H9 (cell line): Measurements from ENCODE around the gene PIGL. TPM values are rescaled to one million over a fixed set of nuclear protein-coding genes. Genes with fewer than 3 reads are reported as not detected.
"Not testable (repeated sequence)": the region's sequence is repeated elsewhere in the genome, so short reads cannot be mapped to it uniquely, and the experiment has no call there.

ENCODE experiments used
- DNase-seq: peaks from one replicate; pipeline ENCODE4 v3.0.0-alpha.2; 2017
- H2AFZ ChIP-seq: one replicate; pipeline ENCODE4 v1.6.1; 2013; ENCODE audit warnings: mild to moderate bottlenecking, low read length, control low read depth, moderate library complexity
- H2AK5ac ChIP-seq: 2 replicates; pipeline ENCODE4 v1.6.1; 2013; ENCODE audit warnings: low read length, control low read depth, mixed read lengths; ENCODE audit not compliant: insufficient read length
- H2BK120ac ChIP-seq: one replicate; pipeline ENCODE4 v1.6.1; 2013; ENCODE audit warnings: low read depth, mild to moderate bottlenecking, low read length, control low read depth, inconsistent platforms; ENCODE audit not compliant: poor library complexity, severe bottlenecking
- H2BK12ac ChIP-seq: 2 replicates; pipeline ENCODE4 v1.6.1; 2013; ENCODE audit warnings: low read length, control low read depth, mixed read lengths, low read depth; ENCODE audit not compliant: insufficient read length
- H2BK15ac ChIP-seq: 2 replicates; pipeline ENCODE4 v1.6.1; 2013; ENCODE audit warnings: low read depth, low read length, control low read depth
- H2BK20ac ChIP-seq: one replicate; pipeline ENCODE4 v1.6.1; 2013; ENCODE audit warnings: low read depth, mild to moderate bottlenecking, low read length, control low read depth, inconsistent platforms; ENCODE audit not compliant: poor library complexity, severe bottlenecking
- H2BK5ac ChIP-seq: 2 replicates; pipeline ENCODE4 v1.6.1; 2013; ENCODE audit warnings: low read length, control low read depth, mixed read lengths; ENCODE audit not compliant: insufficient read length
- H3K14ac ChIP-seq: 2 replicates; pipeline ENCODE4 v1.6.1; 2013; ENCODE audit warnings: low read length, control low read depth; ENCODE audit not compliant: insufficient read depth
- H3K18ac ChIP-seq: 2 replicates; pipeline ENCODE4 v1.6.1; 2013; ENCODE audit warnings: low read depth, mild to moderate bottlenecking, mixed read lengths, low read length, control low read depth; ENCODE audit not compliant: insufficient read length
- H3K23ac ChIP-seq: 2 replicates; pipeline ENCODE4 v1.6.1; 2013; ENCODE audit warnings: low read length, control low read depth, mixed read lengths, low read depth; ENCODE audit not compliant: insufficient read length
- H3K23me2 ChIP-seq: 2 replicates; pipeline ENCODE4 v1.6.1; 2013; ENCODE audit warnings: low read depth, mild to moderate bottlenecking, mixed read lengths, low read length, control low read depth; ENCODE audit not compliant: insufficient read length, poor library complexity, severe bottlenecking
- H3K27ac ChIP-seq: 2 replicates; pipeline ENCODE4 v1.5.1; 2013; ENCODE audit warnings: low read length, control low read depth, mixed read lengths, low read depth; ENCODE audit not compliant: insufficient read length
- H3K27me3 ChIP-seq: 2 replicates; pipeline ENCODE4 v1.6.1; 2013; ENCODE audit warnings: low read length, control low read depth, inconsistent platforms; ENCODE audit not compliant: insufficient read depth
- H3K4ac ChIP-seq: 2 replicates; pipeline ENCODE4 v1.6.1; 2013; ENCODE audit warnings: low read depth, mild to moderate bottlenecking, control low read depth, inconsistent platforms, low read length, moderate library complexity
- H3K4me1 ChIP-seq: 2 replicates; pipeline ENCODE4 v1.6.1; 2013; ENCODE audit warnings: low read length, control low read depth, inconsistent platforms; ENCODE audit not compliant: insufficient read depth
- H3K4me2 ChIP-seq: 2 replicates; pipeline ENCODE4 v1.6.1; 2013; ENCODE audit warnings: low read length, control low read depth, mixed read lengths; ENCODE audit not compliant: insufficient read length, insufficient read depth
- H3K56ac ChIP-seq: 2 replicates; pipeline ENCODE4 v1.6.1; 2013; ENCODE audit warnings: low read depth, mild to moderate bottlenecking, mixed read lengths, low read length, control low read depth; ENCODE audit not compliant: insufficient read length
- H3K79me1 ChIP-seq: 2 replicates; pipeline ENCODE4 v1.6.1; 2013; ENCODE audit warnings: low read depth, mild to moderate bottlenecking, moderate library complexity, low read length, control low read depth, inconsistent platforms; ENCODE audit not compliant: insufficient read depth, poor library complexity, severe bottlenecking
- H3K79me2 ChIP-seq: 2 replicates; pipeline ENCODE4 v1.6.1; 2013; ENCODE audit warnings: low read length, control low read depth, inconsistent platforms; ENCODE audit not compliant: insufficient read depth
- H3K9ac ChIP-seq: 2 replicates; pipeline ENCODE4 v1.6.1; 2013; ENCODE audit warnings: low read length, control low read depth, mixed read lengths; ENCODE audit not compliant: insufficient read length; ENCODE audit errors: extremely low read depth
- H3K9me3 ChIP-seq: one replicate; pipeline ENCODE4 v1.6.1; 2013; ENCODE audit warnings: low read depth, low read length, inconsistent platforms; ENCODE audit not compliant: control insufficient read depth
- H3T11ph ChIP-seq: one replicate; pipeline ENCODE4 v1.6.1; 2013; ENCODE audit warnings: mild to moderate bottlenecking, low read length, control low read depth, inconsistent platforms
- H4K20me1 ChIP-seq: one replicate; pipeline ENCODE4 v1.6.1; 2013; ENCODE audit not compliant: control insufficient read depth, insufficient read length, insufficient read depth
- H4K5ac ChIP-seq: 2 replicates; pipeline ENCODE4 v1.6.1; 2013; ENCODE audit warnings: low read depth, mild to moderate bottlenecking, mixed read lengths, low read length, control low read depth; ENCODE audit not compliant: insufficient read length
- H4K8ac ChIP-seq: replicated peaks from 2 replicates; pipeline ENCODE4 v1.6.1; 2013; ENCODE audit warnings: low read length, control low read depth, mixed read lengths, low read depth; ENCODE audit not compliant: insufficient read length
- H4K91ac ChIP-seq: 2 replicates; pipeline ENCODE4 v1.6.1; 2013; ENCODE audit warnings: low read depth, mild to moderate bottlenecking, moderate library complexity, mixed read lengths, low read length, control low read depth; ENCODE audit not compliant: insufficient read length
- H3K27ac Mint-ChIP-seq, 3 experiments: 2 replicates in 2 of 3; 3 replicates in 1 of 3; pipeline ENCODE4 v1.8.0; 2020 to 2021; ENCODE audit warnings: mixed read lengths in 3 of 3, mild to moderate bottlenecking in 1 of 3, moderate library complexity in 1 of 3
- H3K27me3 Mint-ChIP-seq: 2 replicates; pipeline ENCODE4 v1.8.0; 2021; ENCODE audit warnings: low read depth, mild to moderate bottlenecking, moderate library complexity, mixed read lengths
- H3K36me3 Mint-ChIP-seq, 3 experiments: 2 replicates in 2 of 3; 3 replicates in 1 of 3; pipeline ENCODE4 v1.8.0; 2020 to 2021; ENCODE audit warnings: low read depth in 3 of 3, mixed read lengths in 3 of 3; ENCODE audit not compliant: insufficient read depth in 1 of 3
- H3K4me1 Mint-ChIP-seq, 2 experiments: 2 replicates each; pipeline ENCODE4 v1.8.0; 2020; ENCODE audit warnings: mixed read lengths in 2 of 2
- H3K4me3 Mint-ChIP-seq, 2 experiments: 2 replicates in 1 of 2; 3 replicates in 1 of 2; pipeline ENCODE4 v1.8.0; 2020 to 2021; ENCODE audit warnings: mild to moderate bottlenecking in 2 of 2, mixed read lengths in 2 of 2, moderate library complexity in 1 of 2
- H3K9me3 Mint-ChIP-seq, 2 experiments: 2 replicates in 1 of 2; 3 replicates in 1 of 2; pipeline ENCODE4 v1.8.0; 2020; ENCODE audit warnings: mild to moderate bottlenecking in 2 of 2, mixed read lengths in 2 of 2, moderate library complexity in 1 of 2
- WGBS: extraction: QIAGEN DNeasy Blood & Tissue Kit; methylation state at CpG from one replicate; pipeline ENCODE4 v1.1.7; 2013; ENCODE audit warnings: missing lambda C conversion rate, low lambda C conversion rate, mixed read lengths; ENCODE audit not compliant: insufficient read length; ENCODE audit errors: extremely low coverage; 5-methylcytosine and 5-hydroxymethylcytosine counted together
- total RNA-seq: library from RNA; stranded (reverse); gene quantifications from 2 replicates; pipeline ENCODE4 v1.2.1, GENCODE V29; 2021
- TF ChIP-seq, protein P1 (sequence below): fragments of 200-600 bp; sonication (generic); conservative IDR thresholded peaks from 3 replicates; pipeline ENCODE4 v1.8.0; 2021; ENCODE audit warnings: antibody characterized with exemption, mild to moderate bottlenecking

Gene PIGL
- total RNA-seq, 1 experiment from 2014 or later, result 21.6 TPM

DNA sequence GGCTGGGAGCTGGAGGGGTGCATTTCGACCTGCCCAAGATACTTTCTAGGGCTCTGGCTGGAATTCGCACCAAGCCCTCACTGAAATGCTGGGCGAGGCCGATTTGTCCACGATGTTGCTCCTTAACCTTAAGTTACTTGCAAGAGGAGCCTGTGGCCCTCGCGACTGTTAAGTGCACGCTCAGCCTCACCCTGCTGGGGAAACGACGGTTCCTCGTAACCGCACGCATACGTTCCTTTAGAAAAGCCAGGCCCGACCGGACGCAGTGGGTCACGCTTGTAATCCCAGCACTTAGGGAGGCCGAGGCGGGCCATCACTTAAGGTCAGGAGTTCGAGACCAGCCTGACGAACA lies 1.1 kb upstream of the PIGL start:
- Histone ChIP-seq H3K9ac (peak overlapping the region; percentile 91), H4K5ac (peak overlapping the region; percentile 26), H2BK20ac (no peak overlapping the region), H2BK5ac (no peak overlapping the region), H2BK12ac (no peak overlapping the region), H3T11ph (no peak overlapping the region), H3K23ac (no peak overlapping the region), H4K8ac (no peak overlapping the region), H2BK15ac (no peak overlapping the region), H3K9me3 (no peaks in the 10 kb centered on the region), H3K14ac (peak overlapping the region; percentile 92), H2AFZ (no peak overlapping the region), H4K91ac (peak overlapping the region; percentile 56), H3K27me3 (no peaks in the 10 kb centered on the region), H3K27ac (peak overlapping the region; percentile 29), H3K4ac (peak overlapping the region; percentile 38), H4K20me1 (no peaks in the 10 kb centered on the region), H3K4me2 (peak overlapping the region; percentile 88), H3K79me1 (no peaks in the 10 kb centered on the region), H3K4me1 (no peaks in the 10 kb centered on the region), H3K18ac (peak overlapping the region; percentile 91), H2AK5ac (no peak overlapping the region), H3K23me2 (peaks cover 6% of the 10 kb centered on the region), H2BK120ac (no peak overlapping the region), H3K56ac (no peak overlapping the region), H3K79me2 (peaks cover 31% of the 10 kb centered on the region; the same call in 1 of the 2 replicates)
- TF ChIP-seq, protein P1, sequence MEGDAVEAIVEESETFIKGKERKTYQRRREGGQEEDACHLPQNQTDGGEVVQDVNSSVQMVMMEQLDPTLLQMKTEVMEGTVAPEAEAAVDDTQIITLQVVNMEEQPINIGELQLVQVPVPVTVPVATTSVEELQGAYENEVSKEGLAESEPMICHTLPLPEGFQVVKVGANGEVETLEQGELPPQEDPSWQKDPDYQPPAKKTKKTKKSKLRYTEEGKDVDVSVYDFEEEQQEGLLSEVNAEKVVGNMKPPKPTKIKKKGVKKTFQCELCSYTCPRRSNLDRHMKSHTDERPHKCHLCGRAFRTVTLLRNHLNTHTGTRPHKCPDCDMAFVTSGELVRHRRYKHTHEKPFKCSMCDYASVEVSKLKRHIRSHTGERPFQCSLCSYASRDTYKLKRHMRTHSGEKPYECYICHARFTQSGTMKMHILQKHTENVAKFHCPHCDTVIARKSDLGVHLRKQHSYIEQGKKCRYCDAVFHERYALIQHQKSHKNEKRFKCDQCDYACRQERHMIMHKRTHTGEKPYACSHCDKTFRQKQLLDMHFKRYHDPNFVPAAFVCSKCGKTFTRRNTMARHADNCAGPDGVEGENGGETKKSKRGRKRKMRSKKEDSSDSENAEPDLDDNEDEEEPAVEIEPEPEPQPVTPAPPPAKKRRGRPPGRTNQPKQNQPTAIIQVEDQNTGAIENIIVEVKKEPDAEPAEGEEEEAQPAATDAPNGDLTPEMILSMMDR, result no peak
- DNase-seq, result peak; percentile 81
- Mint-ChIP-seq H3K4me1 (peaks cover 18 to 23% of the 10 kb centered on the region in 2 experiments), H3K27me3 (no peaks in the 10 kb centered on the region), H3K4me3 (peak overlapping the region; percentile 83 to 86), H3K27ac (peak overlapping the region; percentile 91 to 94 (median 93)), H3K9me3 (no peaks in the 10 kb centered on the region), H3K36me3 (peaks cover 0 to 4% (median 0%) of the 10 kb centered on the region in 3 experiments; a peak in 2 of 7 replicates)
- no CpG with 5 or more reads among the region's 22 CpGs for WGBS

DNA sequence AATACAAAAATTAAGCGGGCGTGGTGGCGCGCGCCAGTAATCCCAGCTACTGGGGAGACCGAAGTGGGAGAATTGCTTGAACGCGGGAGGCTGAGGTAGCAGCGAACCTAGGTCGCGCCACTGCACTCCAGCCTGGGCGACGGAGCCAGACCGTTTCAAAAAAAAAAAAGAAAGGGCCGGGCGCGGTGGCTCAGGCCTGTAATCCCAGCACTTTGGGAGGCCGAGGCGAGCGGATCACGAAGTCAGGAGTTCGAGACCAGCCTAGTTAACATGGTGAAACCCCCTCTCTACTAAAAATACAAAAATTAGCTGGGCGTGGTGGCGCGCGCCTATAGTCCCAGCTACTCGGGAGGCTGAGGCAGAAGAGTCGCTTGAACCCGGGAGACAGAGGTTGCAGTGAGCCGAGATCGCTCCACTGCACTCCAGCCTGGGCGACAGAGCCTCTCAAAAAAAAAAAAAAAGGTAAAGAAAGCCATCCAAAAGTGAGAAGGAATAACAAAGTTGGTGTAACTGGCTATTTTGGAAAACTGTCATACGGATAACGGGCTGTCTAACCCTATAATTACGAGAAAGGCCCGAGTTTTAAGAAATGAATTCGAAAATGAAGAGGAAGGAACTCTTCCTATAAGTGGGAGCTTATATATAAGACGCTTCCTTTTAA lies 539 bp upstream of the PIGL start:
- H2BK120ac ChIP-seq, H3K9me3 Mint-ChIP-seq, DNase-seq, H4K5ac ChIP-seq, H3K79me1 ChIP-seq, H3K9ac ChIP-seq, H2BK12ac ChIP-seq, H3K23me2 ChIP-seq, H3K4ac ChIP-seq, H4K8ac ChIP-seq, H3K27me3 Mint-ChIP-seq, H3T11ph ChIP-seq, H3K27me3 ChIP-seq, H2BK5ac ChIP-seq, H2AFZ ChIP-seq, H2BK20ac ChIP-seq, H3K9me3 ChIP-seq, H3K56ac ChIP-seq, H2BK15ac ChIP-seq, H3K23ac ChIP-seq, H4K20me1 ChIP-seq, H2AK5ac ChIP-seq, H4K91ac ChIP-seq, H3K4me1 ChIP-seq, H3K36me3 Mint-ChIP-seq: not testable (repeated sequence)
- peak overlapping the region; percentile 29 for H3K27ac ChIP-seq
- H3K18ac ChIP-seq, result peak overlapping the region; percentile 58
- Mint-ChIP-seq H3K27ac (peak overlapping the region; percentile 94 to 99 (median 98)), H3K4me3 (peak overlapping the region; percentile 95 to 98), H3K4me1 (peaks cover 18 to 23% of the 10 kb centered on the region in 2 experiments)
- no CpG with 5 or more reads among the region's 38 CpGs for WGBS
- peak overlapping the region; percentile 88 for H3K4me2 ChIP-seq
- H3K14ac ChIP-seq, result peak overlapping the region; percentile 92; the same call in 1 of the 2 replicates
- peaks cover 26% of the 10 kb centered on the region; the same call in 1 of the 2 replicates for H3K79me2 ChIP-seq
